ENCODE measurements around the gene CSTF2T. TPM values are rescaled to one million over a fixed set of nuclear protein-coding genes. Genes with fewer than 3 reads are reported as not detected.

CSTF2T gene
- polyA plus RNA-seq, 1 donor from 2014 or later, result 19.7 TPM

DNA sequence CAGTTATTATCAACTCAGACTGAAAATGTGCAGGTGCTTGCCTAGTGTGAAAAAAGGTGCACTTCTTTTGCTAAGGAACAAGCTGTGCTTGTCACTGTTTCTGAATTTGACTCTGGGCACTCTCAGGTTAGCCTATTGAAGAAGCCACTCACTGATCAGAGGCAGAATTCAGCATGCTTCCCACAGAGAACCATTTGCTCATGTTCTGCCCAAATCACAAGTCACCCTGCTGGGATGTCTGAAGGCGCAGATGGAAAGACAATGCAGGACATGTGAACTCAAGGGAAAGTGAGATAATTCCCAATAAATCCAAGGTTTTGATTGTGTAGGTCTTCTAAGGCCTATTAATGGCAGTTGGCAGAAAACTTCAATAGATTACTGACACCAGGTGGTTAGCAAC lies 47.8 kb upstream of the CSTF2T start:
- Histone ChIP-seq H3K9ac (ENCODE audit: low read length) (no peak overlapping the region), H3K27me3 (ENCODE audit: insufficient read depth, low read depth, low read length) (no peaks in the 10 kb centered on the region), H3K9me3 (ENCODE audit: low read length) (no peaks in the 10 kb centered on the region), H3F3A (ENCODE audit: insufficient read depth, low read length, poor library complexity, severe bottlenecking) (no peaks in the 10 kb centered on the region), H3K36me3 (ENCODE audit: insufficient read depth, low read length) (no peaks in the 10 kb centered on the region), H3K27ac (ENCODE audit: low read length) (peak overlapping the region; percentile 26), H2AFZ (ENCODE audit: low read depth, low read length) (no peak overlapping the region), H3K9me2 (ENCODE audit: insufficient read depth, low read length) (no peaks in the 10 kb centered on the region), H4K20me1 (ENCODE audit: insufficient read depth) (no peaks in the 10 kb centered on the region), H3K79me2 (replicated peaks; ENCODE audit: insufficient read depth, low read length) (no peaks in the 10 kb centered on the region), H3K4me3 (ENCODE audit: low read length) (peak overlapping the region; percentile 16), H3K4me2 (ENCODE audit: low read length) (peak overlapping the region; percentile 36)
- no peak for TF ChIP-seq POLR2AphosphoS5 (IDR thresholded peaks at IDR 0.05)
- TF ChIP-seq MXI1 (conservative IDR thresholded peaks at IDR 0.05; ENCODE audit: poor library complexity, severe bottlenecking), result no peak
- TF ChIP-seq TAF1 (IDR thresholded peaks at IDR 0.05; ENCODE audit: low read depth), result no peak
- TF ChIP-seq EZH2 (IDR thresholded peaks at IDR 0.05; ENCODE audit: borderline replicate concordance, insufficient read depth, low read length, poor library complexity, severe bottlenecking), result no peak
- TF ChIP-seq, protein P1, sequence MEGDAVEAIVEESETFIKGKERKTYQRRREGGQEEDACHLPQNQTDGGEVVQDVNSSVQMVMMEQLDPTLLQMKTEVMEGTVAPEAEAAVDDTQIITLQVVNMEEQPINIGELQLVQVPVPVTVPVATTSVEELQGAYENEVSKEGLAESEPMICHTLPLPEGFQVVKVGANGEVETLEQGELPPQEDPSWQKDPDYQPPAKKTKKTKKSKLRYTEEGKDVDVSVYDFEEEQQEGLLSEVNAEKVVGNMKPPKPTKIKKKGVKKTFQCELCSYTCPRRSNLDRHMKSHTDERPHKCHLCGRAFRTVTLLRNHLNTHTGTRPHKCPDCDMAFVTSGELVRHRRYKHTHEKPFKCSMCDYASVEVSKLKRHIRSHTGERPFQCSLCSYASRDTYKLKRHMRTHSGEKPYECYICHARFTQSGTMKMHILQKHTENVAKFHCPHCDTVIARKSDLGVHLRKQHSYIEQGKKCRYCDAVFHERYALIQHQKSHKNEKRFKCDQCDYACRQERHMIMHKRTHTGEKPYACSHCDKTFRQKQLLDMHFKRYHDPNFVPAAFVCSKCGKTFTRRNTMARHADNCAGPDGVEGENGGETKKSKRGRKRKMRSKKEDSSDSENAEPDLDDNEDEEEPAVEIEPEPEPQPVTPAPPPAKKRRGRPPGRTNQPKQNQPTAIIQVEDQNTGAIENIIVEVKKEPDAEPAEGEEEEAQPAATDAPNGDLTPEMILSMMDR (IDR thresholded peaks at IDR 0.05; ENCODE audit: poor library complexity, severe bottlenecking), result no peak
- no peak for TF ChIP-seq EP300 (conservative IDR thresholded peaks at IDR 0.05; ENCODE audit: poor library complexity, severe bottlenecking)
- TF ChIP-seq, protein P2, sequence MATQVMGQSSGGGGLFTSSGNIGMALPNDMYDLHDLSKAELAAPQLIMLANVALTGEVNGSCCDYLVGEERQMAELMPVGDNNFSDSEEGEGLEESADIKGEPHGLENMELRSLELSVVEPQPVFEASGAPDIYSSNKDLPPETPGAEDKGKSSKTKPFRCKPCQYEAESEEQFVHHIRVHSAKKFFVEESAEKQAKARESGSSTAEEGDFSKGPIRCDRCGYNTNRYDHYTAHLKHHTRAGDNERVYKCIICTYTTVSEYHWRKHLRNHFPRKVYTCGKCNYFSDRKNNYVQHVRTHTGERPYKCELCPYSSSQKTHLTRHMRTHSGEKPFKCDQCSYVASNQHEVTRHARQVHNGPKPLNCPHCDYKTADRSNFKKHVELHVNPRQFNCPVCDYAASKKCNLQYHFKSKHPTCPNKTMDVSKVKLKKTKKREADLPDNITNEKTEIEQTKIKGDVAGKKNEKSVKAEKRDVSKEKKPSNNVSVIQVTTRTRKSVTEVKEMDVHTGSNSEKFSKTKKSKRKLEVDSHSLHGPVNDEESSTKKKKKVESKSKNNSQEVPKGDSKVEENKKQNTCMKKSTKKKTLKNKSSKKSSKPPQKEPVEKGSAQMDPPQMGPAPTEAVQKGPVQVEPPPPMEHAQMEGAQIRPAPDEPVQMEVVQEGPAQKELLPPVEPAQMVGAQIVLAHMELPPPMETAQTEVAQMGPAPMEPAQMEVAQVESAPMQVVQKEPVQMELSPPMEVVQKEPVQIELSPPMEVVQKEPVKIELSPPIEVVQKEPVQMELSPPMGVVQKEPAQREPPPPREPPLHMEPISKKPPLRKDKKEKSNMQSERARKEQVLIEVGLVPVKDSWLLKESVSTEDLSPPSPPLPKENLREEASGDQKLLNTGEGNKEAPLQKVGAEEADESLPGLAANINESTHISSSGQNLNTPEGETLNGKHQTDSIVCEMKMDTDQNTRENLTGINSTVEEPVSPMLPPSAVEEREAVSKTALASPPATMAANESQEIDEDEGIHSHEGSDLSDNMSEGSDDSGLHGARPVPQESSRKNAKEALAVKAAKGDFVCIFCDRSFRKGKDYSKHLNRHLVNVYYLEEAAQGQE (IDR thresholded peaks at IDR 0.05; ENCODE audit: borderline replicate concordance), result no peak
- no peak for TF ChIP-seq RAD21 (conservative IDR thresholded peaks at IDR 0.05)
- no peak for TF ChIP-seq SMC3 (conservative IDR thresholded peaks at IDR 0.05; ENCODE audit: poor library complexity)

DNA sequence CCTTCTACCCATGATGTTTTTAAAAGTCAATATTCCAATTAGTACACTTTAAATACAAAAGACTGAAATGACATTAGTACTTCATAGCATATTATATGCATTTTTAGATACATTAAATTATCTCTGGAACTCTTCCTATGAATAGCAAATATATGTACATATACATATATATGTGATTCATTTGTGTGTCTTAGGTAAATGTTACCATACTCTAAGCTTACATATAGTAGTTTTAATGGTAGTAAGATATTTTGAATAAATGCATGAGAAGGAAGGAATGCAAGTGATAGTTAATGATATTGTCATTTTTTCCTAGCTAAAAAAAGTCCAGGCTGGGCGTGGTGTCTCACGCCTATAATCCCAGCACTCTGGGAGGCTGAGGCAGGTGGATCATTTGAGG lies 46.0 kb upstream of the CSTF2T start:
- Histone ChIP-seq H2AFZ (ENCODE audit: low read depth, low read length) (no peak overlapping the region), H3K36me3 (ENCODE audit: insufficient read depth, low read length) (no peaks in the 10 kb centered on the region), H4K20me1 (ENCODE audit: insufficient read depth) (no peaks in the 10 kb centered on the region), H3K4me3 (ENCODE audit: low read length) (no peak overlapping the region), H3K9me3 (ENCODE audit: low read length) (no peaks in the 10 kb centered on the region), H3K9me2 (ENCODE audit: insufficient read depth, low read length) (no peaks in the 10 kb centered on the region), H3K9ac (ENCODE audit: low read length) (no peak overlapping the region), H3K27me3 (ENCODE audit: insufficient read depth, low read depth, low read length) (no peaks in the 10 kb centered on the region), H3K27ac (ENCODE audit: low read length) (no peak overlapping the region), H3F3A (ENCODE audit: insufficient read depth, low read length, poor library complexity, severe bottlenecking) (no peaks in the 10 kb centered on the region), H3K79me2 (replicated peaks; ENCODE audit: insufficient read depth, low read length) (no peaks in the 10 kb centered on the region), H3K4me2 (ENCODE audit: low read length) (no peak overlapping the region)
- no peak for TF ChIP-seq EP300 (conservative IDR thresholded peaks at IDR 0.05; ENCODE audit: poor library complexity, severe bottlenecking)
- TF ChIP-seq, protein P1 (IDR thresholded peaks at IDR 0.05; ENCODE audit: poor library complexity, severe bottlenecking), result no peak
- TF ChIP-seq, protein P2 (IDR thresholded peaks at IDR 0.05; ENCODE audit: borderline replicate concordance), result no peak
- TF ChIP-seq RAD21 (conservative IDR thresholded peaks at IDR 0.05), result no peak
- no peak for TF ChIP-seq SMC3 (conservative IDR thresholded peaks at IDR 0.05; ENCODE audit: poor library complexity)
- TF ChIP-seq EZH2 (IDR thresholded peaks at IDR 0.05; ENCODE audit: borderline replicate concordance, insufficient read depth, low read length, poor library complexity, severe bottlenecking), result no peak
